Activated T-cell treated with anti-CD3 and anti-CD28 coated beads, Interleukin-2, amount 50 U/mL, for 48 hours (primary cell): ENCODE results near the gene MT1X.
A peak's percentile ranks its signal among the peaks of the same experiment; 100 is the strongest.

ENCODE experiments used
- DNase-seq, 2 experiments: peaks; one replicate each; pipeline ENCODE4 v3.0.0-alpha.2; 2020

The MT1X gene

DNA sequence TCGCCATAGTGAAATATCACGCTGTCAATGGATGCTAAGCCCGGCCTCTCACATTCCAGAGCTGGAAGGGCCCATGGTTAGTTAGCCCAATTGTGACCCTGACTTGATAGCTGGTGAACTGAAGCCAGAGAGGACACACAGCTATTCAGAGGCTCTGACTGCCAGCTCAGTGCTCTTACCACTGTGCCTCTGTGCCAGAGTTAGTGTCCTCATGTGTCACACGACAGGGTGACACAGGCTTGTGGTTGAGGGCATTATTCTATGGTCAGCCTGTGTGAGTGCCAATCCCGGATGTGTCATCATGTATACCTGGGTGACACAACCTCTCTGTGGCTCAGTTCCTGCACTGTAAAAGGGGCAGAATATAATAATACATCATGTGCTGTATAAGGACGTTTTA is 2.5 kb upstream of the MT1X start:
- DNase-seq, result peak in 1 of 2 experiments; percentile 49

DNA sequence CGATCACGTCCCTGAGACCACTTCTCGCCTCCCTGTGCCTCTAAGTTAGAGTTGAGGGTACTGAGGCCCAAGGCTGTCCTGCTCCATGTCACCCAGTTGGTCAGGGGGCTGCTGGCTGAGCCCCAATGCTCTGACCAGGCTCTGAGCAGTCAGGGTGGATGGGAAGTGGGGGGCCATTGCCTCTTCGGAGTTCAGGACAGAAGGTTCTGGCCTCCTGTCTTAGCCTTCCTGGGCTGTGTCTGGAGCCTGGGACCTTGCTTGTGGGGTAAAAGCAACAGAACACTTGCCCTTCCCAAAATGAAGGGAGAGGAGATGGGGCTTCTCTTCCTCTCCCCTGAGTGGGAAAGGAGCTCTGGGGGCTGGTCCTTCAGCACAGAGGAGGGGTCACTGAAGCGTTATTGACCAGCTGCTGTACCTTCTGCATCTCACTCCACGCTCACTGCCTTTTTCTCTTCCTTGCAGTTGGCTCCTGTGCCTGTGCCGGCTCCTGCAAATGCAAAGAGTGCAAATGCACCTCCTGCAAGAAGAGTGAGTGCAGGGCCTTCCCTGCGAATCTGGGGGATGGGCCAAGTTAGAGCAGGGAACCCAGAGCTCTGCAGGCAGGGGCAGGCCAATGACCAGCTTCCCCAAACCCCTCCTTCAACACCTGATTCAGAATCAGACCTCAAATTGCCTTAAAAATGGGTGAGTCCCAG is 580 bp downstream of the MT1X start:
- DNase-seq, result no peak

DNA sequence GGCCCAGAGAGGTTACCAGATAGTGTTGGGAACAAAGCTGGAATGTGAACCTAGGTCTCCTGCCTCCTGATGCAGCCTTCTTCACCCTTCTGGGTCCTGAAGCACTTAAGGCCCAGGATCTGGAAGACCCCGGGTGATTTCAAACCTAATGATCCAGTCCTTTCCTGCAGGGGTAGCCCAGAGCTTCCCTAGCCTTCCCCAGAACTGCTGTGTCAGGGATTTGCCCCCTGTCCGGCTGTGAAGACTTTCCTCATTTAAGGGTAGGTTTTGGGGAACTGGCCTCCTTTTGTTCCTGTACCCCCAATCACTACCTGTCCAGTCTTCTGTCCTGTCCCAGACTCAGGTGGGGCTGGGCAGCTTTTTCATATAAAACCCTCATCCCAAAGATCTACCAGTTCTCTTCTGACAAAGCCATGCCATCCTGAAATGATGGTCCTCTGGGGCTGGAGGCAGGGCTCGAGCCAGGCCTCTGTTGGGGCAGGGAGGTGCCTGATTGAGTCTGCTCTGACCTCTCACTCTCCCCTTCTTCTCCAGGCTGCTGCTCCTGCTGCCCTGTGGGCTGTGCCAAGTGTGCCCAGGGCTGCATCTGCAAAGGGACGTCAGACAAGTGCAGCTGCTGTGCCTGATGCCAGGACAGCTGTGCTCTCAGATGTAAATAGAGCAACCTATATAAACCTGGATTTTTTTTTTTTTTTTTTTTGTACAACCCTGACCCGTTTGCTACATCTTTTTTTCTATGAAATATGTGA is 1.3 kb downstream of the MT1X start:
- DNase-seq, result no peak

DNA sequence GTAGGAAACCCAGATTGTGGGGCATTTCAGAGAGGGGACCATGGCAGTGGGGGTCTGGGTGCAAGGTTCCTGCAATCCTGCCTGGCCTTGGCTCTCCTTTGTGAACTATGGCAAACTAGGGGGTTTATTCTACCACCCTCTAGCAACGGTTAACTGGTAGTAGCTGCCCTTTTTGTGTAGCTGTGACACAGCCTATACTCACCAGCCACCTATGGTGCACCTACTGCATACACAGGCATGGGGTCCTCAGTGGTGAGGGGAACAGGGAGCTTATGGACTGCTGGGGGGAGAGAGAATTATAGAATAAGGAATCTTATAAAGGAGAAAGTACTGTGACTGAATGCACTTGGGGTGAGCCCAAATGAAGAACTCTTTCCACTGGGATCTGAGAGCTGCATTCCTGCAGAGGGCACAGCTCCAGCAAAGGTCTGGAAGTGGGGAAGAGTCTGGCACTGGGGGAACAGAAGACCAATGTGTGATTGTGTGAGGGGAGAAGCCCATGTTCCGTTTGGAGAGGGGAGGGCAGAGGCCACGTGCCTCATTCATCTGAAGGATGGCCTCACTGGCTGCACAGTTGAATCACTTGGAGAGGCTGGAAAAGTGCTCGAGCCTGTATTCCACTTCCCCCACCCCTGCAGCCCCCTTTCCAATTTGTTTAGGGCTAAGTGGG is 2.1 kb downstream of the MT1X start:
- DNase-seq, result no peak

DNA sequence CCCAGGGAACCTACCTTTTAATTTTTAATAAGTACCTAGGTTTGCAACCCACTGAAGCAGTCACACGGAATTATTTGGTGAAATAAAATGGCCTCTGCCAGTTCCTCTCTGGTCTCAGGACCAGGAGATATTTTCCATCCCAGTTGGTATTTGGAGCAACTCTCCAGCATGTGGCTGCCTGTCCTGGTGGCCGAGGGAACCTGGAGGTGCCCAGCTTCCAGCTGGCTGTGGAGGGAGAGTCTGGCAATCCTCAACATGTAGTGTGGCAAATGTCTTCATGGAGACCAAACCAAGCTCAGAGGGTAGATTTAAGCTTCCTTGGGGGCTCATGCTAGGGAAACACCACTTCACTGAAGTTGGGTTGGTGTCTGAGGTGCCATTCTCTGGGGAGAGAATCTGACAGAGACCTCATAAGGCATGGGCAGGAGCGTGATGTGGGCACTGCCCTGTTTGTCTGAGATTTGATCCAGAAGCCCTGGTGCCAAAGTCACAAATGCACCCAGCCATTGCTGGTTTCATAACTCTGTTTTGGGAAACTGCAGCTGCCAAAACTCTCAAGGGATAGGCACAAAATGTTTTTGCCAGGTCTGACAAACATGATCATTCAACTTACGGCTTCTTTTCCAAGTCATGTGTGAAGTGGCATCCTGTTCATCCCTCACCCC is 2.8 kb downstream of the MT1X start:
- DNase-seq, result no peak

GRCh38 chr16:56686758-56687157 is 4.5 kb downstream of the MT1X start:
- DNase-seq, result no peak

DNA sequence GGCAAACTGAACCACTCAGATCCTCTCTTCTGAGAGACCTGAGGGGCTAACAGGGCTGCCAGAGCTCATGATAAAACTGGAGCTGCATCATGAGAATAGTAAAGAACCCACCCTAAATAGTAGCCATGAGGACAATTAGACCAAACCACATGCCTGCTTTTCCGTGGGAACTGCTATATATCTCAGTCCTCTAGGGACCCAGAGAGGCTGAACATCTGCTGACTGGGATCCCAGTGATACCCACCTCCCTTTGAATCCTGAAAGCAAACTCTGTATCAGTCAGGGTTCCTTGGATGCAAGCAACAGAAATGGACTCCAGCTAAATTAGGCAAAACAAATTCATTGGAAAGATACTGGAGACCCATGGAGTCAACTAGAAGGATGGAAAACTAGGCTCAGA is 6.5 kb downstream of the MT1X start:
- no peak for DNase-seq

- no peak for DNase-seq
Observed at GRCh38 chr16:56689171-56689570, 6.9 kb downstream of the MT1X start.

- DNase-seq, result no peak
Observed at GRCh38 chr16:56690420-56691122, 8.3 kb downstream of the MT1X start.

GRCh38 chr16:56691885-56692284 is 9.6 kb downstream of the MT1X start:
- no peak for DNase-seq

DNA sequence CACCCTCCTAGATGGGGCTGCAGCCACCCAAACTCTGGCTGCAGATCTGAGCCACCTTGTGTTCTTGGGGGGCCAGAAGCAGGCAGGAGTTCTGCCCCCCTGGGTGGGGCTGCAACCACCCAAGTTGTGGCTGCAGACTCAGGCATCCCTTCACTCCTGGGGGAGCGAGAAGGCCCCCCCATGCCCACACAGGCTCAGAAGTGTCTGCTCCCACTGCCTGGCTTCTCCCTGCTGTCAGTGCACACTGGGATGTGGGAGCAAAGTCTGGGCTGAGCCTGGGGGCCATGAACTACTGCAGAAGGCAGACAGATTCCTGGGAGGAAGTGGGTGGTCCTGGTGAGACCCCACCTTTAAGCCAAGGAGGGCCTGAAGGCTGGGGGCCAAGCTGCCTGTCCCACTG is 13.0 kb downstream of the MT1X start:
- DNase-seq, result no peak

DNA sequence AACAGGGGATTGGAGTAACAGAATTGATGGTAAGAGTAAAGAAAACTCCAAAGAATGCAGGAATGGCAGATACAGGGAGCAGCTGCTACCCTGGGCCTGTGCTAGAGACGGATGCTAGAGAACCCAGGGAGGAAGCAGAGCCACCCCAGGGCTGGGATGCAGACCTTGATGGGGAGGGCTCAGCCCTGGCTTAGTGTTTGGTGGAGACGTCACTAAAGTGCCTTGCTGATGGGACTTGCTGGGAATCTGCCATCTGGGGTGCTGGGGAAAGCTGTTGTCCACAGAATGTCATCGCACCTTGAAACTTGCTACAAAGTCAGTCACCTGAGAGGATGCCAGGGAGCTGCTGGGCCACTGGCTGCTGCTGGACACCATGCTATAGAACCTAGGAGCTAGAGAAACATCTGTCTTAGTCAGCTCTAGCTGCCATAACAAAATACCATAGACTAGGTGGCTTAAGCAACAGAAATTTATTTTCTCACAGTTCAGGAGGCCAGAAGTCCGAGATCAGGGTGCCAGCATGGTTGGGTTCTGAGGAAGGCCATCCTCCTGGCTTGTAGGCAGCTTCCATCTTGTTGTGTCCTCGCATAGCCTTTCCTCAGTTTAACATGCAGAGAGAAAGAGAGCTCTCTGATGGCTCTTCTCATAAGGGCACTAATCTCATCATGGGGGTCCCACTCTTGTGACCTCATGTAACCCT is 15.3 kb downstream of the MT1X start:
- no peak for DNase-seq

DNA sequence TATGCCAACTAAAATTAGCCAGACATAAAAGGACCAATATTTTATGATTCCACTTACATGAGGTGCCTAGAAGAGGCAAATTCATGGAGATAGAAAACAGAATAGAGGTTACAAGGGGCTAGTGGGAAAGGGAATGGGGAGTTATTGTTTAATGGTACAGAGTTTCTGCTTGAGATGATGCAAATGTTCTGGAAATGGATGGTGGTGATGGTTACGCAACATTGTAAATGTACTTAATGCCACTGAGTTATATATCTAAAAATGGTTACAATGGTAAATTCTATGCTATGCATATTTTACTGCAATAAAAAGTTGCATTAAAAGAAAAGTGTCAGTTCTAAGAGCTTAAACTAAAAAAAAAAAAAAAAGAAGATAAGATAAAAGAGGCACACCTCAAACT is 17.9 kb downstream of the MT1X start:
- no peak for DNase-seq

DNA sequence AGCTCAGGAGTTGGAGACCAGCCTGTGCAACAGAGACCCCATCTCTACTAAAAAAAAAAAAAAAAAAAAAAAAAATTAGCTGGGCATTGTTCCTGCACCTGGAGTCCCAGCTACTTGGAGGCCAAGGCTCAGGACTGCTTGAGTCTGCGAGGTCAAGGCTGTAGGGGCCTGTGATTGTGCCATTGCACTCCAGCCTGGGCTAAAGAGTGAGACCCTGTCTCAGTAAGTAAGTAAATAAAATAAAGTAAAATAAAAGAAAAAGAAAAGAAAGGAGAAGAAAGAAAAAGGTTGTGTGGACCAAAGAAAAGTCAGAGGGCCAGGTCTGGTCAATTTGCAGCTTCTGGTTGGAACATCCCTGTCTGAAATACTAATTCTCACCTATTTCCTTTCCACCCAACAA is 18.4 kb downstream of the MT1X start:
- DNase-seq, result no peak

DNA sequence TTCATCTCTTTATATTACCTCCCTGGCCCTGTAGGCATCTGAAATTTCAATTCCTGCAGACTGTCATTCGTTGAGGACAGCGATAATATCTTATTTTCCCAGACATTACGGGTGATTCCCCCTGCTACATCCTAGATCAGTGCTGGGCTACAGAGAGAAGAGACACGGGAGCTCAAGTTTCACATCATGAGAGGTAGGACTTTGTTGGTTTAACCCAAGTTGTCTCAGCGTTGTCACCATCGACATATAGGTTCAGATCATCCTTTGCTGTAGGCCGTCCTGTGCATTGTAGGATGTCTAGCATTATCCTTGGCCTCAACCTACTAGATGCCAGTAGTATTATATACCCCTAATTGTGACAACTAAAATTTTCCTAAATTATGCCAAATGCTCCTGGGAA is 19.3 kb downstream of the MT1X start:
- no peak for DNase-seq

GRCh38 chr16:56702836-56703235 is 20.6 kb downstream of the MT1X start:
- no peak for DNase-seq

- DNase-seq, result peak; percentile 42 to 52
Observed at GRCh38 chr16:56708525-56709442, 26.5 kb downstream of the MT1X start.

GRCh38 chr16:56709443-56710040 is 27.3 kb downstream of the MT1X start:
- no peak for DNase-seq

DNA sequence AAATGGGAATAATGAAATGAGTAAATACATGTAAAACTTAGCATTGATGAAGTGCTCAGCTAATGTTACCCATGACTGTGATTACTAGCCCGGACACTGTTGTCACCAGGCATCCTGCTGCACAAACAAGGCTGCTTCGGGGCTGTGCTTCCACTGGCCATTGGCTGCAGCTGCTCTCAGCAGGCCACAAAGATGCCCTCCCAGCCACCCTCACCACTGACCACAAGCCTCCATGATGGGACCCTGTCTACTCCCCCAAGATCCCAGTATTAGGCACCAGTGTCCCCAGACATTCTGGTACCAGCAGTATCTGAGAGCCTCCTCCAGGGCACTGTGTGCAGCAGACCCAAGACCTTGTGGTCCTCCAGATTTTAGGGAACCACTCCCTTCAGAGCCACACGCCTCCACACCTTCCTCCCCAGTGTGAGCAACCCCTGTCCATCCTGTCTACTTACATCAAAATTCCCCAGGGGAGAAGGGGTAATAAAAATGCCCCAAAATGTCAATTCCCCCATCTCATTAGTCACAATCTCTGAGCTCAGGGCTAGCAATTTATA is 28.0 kb downstream of the MT1X start:
- DNase-seq, result no peak

GRCh38 chr16:56711862-56712261 is 29.6 kb downstream of the MT1X start:
- no peak for DNase-seq
